ENCODE results near the gene PWWP2B. TPM values are rescaled to one million over a fixed set of nuclear protein-coding genes. Genes with fewer than 3 reads are reported as not detected.
A peak's percentile ranks its signal among the peaks of the same experiment; 100 is the strongest.

The PWWP2B gene
- total RNA-seq, 1 donor from 2014 or later, result 12.9 TPM

DNA sequence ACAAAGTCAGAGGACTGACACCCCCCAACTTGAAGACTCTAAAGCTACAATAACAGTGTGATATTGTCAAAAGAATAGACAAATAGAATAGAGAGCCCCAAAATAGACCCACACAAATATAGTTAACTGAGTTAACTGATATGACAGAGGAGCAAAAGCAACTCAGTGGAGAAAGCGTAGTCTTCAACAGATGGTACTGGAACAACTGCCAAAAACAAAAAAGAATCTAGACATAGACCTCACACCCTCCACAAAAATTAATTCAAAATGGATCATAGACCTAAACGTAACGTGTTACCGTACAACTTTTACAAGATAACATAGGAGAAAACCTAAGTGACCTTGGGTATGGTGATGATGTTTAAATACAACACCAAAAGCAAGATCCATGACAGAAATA, 28.6 kb upstream of the PWWP2B start:
- Mint-ChIP-seq H3K9me3 (ENCODE audit: unreplicated experiment) (no peaks in the 10 kb centered on the region), H3K27me3 (ENCODE audit: unreplicated experiment) (no peaks in the 10 kb centered on the region), H3K4me1 (ENCODE audit: unreplicated experiment) (no peaks in the 10 kb centered on the region), H3K4me3 (ENCODE audit: unreplicated experiment) (no peak overlapping the region), H3K27ac (ENCODE audit: unreplicated experiment) (no peak overlapping the region), H3K36me3 (ENCODE audit: unreplicated experiment) (peaks cover 30% of the 10 kb centered on the region)
- no peak for DNase-seq (ENCODE audit: extremely low spot score, unreplicated experiment)
- TF ChIP-seq, protein P1, sequence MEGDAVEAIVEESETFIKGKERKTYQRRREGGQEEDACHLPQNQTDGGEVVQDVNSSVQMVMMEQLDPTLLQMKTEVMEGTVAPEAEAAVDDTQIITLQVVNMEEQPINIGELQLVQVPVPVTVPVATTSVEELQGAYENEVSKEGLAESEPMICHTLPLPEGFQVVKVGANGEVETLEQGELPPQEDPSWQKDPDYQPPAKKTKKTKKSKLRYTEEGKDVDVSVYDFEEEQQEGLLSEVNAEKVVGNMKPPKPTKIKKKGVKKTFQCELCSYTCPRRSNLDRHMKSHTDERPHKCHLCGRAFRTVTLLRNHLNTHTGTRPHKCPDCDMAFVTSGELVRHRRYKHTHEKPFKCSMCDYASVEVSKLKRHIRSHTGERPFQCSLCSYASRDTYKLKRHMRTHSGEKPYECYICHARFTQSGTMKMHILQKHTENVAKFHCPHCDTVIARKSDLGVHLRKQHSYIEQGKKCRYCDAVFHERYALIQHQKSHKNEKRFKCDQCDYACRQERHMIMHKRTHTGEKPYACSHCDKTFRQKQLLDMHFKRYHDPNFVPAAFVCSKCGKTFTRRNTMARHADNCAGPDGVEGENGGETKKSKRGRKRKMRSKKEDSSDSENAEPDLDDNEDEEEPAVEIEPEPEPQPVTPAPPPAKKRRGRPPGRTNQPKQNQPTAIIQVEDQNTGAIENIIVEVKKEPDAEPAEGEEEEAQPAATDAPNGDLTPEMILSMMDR (IDR thresholded peaks at IDR 0.05), result no peak

DNA sequence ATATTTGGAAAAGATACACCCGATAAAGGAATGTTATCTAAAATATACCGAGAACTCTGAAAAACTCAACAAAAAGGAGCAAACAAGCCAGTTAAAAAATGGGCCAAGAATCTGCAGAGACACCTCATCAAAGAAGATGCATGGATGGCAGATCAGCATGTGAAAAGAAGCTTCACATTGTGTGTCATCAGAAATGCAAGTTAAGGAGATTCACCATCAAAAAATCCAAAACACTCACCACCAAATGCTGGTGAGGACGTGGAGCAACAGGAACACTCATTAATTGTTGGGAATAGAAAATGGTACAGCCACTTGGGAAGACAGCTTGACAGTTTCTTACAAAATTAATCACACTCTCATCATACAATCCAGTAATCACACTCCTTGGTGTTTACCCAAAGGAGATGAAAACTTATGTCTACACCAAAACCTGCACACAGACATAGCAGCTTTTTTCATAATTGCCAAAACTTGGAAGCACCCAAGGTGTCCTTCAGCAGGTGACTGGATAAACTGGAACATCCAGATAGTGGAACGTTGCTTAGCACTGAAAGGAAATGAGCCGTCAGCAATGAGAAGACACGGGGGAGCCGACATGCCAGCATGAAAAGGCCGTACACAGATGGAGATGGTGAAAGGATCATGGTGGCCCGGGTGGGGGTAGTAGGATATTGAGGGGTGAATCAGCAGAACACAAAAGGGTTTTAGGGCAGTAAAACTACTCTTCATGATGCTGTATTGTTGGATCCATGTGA, 27.9 kb upstream of the PWWP2B start:
- no peak for DNase-seq (ENCODE audit: extremely low spot score, unreplicated experiment)
- no peaks in the 10 kb centered on the region for H3K4me1 Mint-ChIP-seq (ENCODE audit: unreplicated experiment)
- peaks cover 30% of the 10 kb centered on the region for H3K36me3 Mint-ChIP-seq (ENCODE audit: unreplicated experiment)
- TF ChIP-seq, protein P1 (IDR thresholded peaks at IDR 0.05), result no peak
- no peak overlapping the region for H3K4me3 Mint-ChIP-seq (ENCODE audit: unreplicated experiment)
- no peaks in the 10 kb centered on the region for H3K9me3 Mint-ChIP-seq (ENCODE audit: unreplicated experiment)
- H3K27ac Mint-ChIP-seq (ENCODE audit: unreplicated experiment), result no peak overlapping the region
- H3K27me3 Mint-ChIP-seq (ENCODE audit: unreplicated experiment), result no peaks in the 10 kb centered on the region

DNA sequence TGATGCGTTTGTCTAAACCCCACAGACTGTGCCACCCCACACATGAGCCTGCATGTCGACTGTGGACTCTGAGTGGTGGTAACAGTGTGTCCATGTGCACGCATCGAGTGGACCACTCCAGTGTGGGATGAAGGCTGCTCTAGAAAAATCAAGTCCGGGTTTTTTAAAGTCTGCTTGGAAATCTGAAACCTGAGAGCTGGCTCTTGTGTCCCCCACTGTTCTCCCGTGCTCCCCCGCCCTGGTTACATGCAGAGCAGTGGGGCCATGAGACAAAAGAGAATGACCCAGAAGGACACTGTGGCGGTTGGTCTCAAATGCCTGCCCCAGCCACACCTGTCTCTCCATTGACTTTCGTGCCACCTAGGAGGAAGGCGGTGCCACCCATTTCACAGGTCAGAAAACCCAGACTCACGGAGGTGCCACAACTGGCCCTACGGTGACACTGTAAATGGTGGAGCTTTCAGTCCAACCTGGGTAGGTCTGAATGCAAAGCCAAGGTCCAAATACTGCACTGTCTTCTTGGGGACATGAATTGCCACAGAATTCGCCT, 27.3 kb upstream of the PWWP2B start:
- peaks cover 30% of the 10 kb centered on the region for H3K36me3 Mint-ChIP-seq (ENCODE audit: unreplicated experiment)
- no peak overlapping the region for H3K4me3 Mint-ChIP-seq (ENCODE audit: unreplicated experiment)
- TF ChIP-seq, protein P1 (IDR thresholded peaks at IDR 0.05), result no peak
- no peaks in the 10 kb centered on the region for H3K9me3 Mint-ChIP-seq (ENCODE audit: unreplicated experiment)
- H3K27ac Mint-ChIP-seq (ENCODE audit: unreplicated experiment), result no peak overlapping the region
- no peak for DNase-seq (ENCODE audit: extremely low spot score, unreplicated experiment)
- H3K4me1 Mint-ChIP-seq (ENCODE audit: unreplicated experiment), result no peaks in the 10 kb centered on the region
- H3K27me3 Mint-ChIP-seq (ENCODE audit: unreplicated experiment), result no peaks in the 10 kb centered on the region

DNA sequence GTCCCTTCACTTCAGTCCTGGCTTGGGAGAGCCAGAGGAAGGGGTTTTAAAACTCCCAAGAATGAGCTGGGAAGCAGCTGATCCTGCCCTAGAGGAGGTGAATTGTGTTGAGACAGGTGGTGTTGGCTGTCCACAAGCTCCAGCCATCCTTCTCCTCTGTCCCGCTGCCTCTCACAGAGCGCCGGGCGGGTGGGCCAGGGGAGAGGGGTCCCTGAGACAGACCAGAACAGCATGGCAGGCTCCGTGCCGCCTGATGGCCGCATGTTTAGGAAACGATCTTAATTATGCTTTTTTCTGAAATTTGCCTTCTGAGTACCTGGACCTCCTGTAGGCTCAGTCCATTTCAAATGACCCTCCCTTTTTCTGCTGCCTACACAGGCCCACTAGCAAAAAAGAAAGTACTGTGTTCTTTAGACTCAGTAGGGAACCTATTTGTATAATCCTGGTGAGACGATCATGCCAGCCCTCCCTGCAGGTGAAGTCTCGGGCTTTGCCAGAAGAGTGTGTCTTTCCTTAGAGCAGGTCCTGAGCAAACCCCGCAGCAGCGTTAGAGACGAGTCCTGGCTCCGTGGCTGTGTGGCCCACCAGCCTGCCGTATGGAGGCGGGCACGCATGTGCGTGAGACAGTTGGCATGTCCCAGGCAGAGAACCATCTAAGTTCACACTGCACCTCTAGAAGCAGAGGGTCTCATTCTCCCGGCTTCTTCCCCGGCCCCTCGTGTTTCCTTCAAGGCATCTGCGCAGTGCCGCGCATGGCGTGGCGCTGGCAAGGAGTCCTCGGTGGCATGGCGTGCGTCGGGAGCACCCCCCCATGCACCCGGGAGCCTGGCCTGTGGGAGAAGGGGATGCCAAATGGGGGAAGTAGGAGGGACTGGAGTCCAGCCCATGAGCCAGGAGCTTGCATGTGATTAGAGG, 26.3 kb upstream of the PWWP2B start:
- Mint-ChIP-seq H3K27ac (ENCODE audit: unreplicated experiment) (no peak overlapping the region), H3K4me1 (ENCODE audit: unreplicated experiment) (no peaks in the 10 kb centered on the region), H3K9me3 (ENCODE audit: unreplicated experiment) (no peaks in the 10 kb centered on the region), H3K27me3 (ENCODE audit: unreplicated experiment) (no peaks in the 10 kb centered on the region), H3K4me3 (ENCODE audit: unreplicated experiment) (no peak overlapping the region), H3K36me3 (ENCODE audit: unreplicated experiment) (peaks cover 26% of the 10 kb centered on the region)
- TF ChIP-seq, protein P1 (IDR thresholded peaks at IDR 0.05), result no peak
- DNase-seq (ENCODE audit: extremely low spot score, unreplicated experiment), result no peak

DNA sequence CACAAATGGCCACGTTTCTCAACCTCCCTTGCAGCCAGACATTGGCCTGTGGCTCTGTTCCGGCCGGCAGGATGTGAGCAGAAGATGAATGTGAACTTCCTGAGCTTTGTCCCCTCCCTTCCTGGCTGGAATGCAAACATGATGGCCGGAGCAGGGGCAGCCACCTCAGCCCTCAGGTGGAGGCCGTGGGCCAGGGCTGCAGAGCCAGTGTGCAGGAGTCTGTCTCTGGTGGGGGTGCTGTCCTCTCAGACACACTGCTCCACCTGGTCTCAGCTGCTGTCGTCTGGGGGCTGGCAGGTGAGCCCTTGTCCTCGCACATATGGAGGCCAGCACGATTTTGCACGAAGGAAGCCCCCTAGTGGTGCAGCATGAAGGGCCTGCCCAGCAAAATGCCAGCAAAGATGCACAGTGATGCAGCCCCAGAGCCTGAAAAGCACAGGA, 25.3 kb upstream of the PWWP2B start:
- Mint-ChIP-seq H3K9me3 (ENCODE audit: unreplicated experiment) (no peaks in the 10 kb centered on the region), H3K4me3 (ENCODE audit: unreplicated experiment) (no peak overlapping the region), H3K4me1 (ENCODE audit: unreplicated experiment) (no peaks in the 10 kb centered on the region), H3K27me3 (ENCODE audit: unreplicated experiment) (no peaks in the 10 kb centered on the region), H3K27ac (ENCODE audit: unreplicated experiment) (no peak overlapping the region), H3K36me3 (ENCODE audit: unreplicated experiment) (peaks cover 24% of the 10 kb centered on the region)
- no peak for DNase-seq (ENCODE audit: extremely low spot score, unreplicated experiment)
- TF ChIP-seq, protein P1 (IDR thresholded peaks at IDR 0.05), result peak; percentile 36
